ENCODE results near the gene LMAN2.

GRCh38 chr5:177301503-177302165 is 49.8 kb downstream of the LMAN2 start:
- TF ChIP-seq, protein P1, sequence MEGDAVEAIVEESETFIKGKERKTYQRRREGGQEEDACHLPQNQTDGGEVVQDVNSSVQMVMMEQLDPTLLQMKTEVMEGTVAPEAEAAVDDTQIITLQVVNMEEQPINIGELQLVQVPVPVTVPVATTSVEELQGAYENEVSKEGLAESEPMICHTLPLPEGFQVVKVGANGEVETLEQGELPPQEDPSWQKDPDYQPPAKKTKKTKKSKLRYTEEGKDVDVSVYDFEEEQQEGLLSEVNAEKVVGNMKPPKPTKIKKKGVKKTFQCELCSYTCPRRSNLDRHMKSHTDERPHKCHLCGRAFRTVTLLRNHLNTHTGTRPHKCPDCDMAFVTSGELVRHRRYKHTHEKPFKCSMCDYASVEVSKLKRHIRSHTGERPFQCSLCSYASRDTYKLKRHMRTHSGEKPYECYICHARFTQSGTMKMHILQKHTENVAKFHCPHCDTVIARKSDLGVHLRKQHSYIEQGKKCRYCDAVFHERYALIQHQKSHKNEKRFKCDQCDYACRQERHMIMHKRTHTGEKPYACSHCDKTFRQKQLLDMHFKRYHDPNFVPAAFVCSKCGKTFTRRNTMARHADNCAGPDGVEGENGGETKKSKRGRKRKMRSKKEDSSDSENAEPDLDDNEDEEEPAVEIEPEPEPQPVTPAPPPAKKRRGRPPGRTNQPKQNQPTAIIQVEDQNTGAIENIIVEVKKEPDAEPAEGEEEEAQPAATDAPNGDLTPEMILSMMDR (IDR thresholded peaks at IDR 0.05; ENCODE audit: low read length) = no peak
- no peak for TF ChIP-seq EZH2 (IDR thresholded peaks at IDR 0.05; ENCODE audit: borderline replicate concordance, low read length)
